Measurements from ENCODE around the gene IGFL1.
"Not testable (repeated sequence)": the region's sequence is repeated elsewhere in the genome, so short reads cannot be mapped to it uniquely, and the experiment has no call there.

The IGFL1 gene

DNA sequence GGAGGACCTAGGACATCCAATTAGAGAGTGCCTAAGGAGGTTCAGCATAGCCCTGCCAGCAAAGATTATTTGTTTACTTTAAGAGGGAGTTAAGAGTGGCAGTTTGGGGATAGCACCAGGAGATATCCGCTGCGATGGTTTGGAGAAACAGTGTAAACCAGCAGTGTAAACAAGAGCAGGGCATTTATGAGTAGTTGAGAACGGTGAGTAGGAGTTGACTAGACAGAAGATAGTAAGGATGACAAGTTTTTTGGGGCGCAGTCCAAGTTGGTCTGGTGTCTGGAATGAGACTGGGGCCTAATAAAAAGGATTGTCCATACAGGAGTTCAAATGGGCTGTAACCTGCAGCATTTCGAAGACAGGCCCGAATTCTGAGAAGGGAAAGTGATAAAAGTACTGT, 44.4 kb downstream of the IGFL1 start:
- DNase-seq: not testable (repeated sequence)

DNA sequence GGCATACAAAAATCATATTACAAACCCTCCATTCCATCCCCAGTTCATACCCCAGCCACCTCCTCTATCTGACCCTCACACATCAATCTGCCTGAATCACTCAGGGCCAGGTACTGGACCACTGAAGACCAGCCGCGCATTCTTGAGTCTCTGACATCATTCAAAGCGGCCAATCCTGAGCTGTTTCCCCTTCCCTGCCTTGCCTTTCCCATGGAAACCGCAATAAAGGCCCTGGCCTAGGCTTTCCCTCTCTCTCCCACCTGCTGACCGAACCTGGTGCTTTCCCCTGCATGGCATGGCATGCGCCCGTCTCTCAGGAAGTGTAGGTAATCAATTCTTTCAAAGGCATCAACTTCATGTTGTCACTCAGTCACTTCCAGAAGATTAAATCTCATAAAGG, 49.6 kb downstream of the IGFL1 start:
- DNase-seq: no peak

Data from activated gamma-delta T cell treated with Interleukin-2 at 50 U/mL for 16 hours (primary cell).